ENCODE results near the gene GABPA.
A peak's percentile ranks its signal among the peaks of the same experiment; 100 is the strongest.
"Not testable (repeated sequence)": the region's sequence is repeated elsewhere in the genome, so short reads cannot be mapped to it uniquely, and the experiment has no call there.

The GABPA gene

DNA sequence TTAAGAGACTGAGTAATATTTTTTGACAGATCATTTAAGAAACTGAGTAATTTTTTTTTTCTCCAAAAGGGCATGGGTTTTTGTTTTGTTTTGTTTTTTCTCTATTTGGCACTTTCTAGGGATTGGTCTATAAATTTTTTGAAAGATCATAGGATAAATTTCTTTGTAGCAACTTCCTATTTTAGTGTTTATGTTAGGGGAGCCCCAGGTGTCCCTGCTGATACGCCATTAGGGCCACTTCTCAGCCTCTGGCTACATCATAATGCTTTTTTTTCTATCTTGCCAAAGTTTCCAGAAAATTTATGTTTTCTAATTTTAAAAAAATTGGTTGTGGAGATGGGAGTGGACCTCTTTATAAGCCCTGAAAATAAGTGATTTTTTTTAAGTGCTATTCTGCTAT lies 2.6 kb downstream of the GABPA start:
- DNase-seq (ENCODE audit: low read depth, low spot score): no peak

DNA sequence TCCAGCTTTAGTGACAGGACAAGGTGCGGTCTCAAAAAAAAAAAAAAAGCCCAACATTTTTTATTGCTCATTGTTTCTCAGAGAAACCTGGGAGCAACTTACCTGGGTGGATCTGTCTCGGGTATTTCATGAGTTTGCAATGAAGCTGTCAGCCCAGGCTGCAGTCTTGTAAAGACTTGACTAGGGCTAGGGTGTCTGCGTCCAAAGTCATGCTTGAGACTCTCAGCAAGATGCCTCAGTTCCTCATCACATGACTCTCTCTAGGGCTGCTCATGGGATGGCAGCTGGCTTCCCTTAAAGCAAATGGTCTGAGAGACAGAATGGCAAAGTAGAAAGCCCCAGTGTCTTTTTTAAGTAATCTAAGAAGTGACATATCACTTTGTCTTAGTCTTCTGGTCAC lies 8.1 kb downstream of the GABPA start:
- no peak for DNase-seq (ENCODE audit: low read depth, low spot score)

DNA sequence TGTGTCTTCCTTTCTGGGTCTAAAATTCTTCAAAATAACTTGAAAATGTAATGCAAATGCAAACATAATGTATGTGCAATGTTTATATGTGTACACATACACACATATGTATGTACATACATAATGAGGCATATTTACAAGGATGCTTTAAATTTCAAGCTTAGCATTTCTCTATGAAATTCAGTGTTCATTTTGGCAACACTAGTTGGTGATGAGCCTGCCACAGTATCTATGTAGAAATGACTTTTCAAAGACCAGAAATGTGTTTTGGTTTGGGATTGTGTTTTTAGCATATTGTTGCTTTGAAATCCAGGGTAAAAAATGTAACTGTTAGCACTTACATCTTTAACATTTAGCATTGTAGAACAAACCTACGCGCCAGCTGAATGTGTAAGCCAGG lies 10.1 kb downstream of the GABPA start:
- DNase-seq (ENCODE audit: low read depth, low spot score): no peak

GRCh38 chr21:25750085-25750484 lies 15.3 kb downstream of the GABPA start:
- DNase-seq (ENCODE audit: low read depth, low spot score): no peak

GRCh38 chr21:25752416-25752815 lies 17.6 kb downstream of the GABPA start:
- no peak for DNase-seq (ENCODE audit: low read depth, low spot score)

DNA sequence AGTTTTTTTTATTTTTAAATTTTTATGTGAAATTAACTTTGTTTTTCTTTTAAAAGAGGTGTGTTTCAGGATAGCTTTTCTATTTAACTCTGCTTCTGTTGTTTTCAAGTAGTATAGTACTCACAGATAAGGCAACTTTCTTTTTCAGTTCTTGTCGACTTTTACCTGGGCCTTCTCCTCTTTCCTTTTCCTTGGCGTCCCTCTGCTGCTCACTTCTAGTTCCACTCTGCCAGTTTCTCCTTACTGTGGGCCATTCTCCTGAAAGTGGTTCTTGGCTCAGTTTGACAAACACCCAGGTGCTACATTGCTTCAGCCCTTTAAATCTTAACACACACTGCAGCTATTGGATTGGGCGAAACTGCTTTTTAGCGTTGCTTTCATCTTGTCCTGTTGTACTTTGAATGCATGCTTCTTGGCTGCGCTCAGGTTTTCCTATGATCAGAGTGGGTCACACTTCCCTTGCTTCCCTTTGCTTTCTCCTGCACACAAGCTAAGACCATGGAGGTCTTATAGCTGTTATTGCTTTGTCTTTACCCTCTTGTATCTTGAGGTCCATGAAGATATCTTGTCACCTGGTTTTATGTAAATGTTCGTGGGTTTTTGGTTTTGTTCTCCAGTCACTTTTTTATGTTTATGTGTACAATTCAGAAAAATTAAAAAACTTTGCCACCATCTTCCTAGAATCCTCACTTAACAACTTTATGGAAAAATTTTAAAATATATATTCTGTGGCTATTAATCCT lies 21.6 kb downstream of the GABPA start:
- DNase-seq (ENCODE audit: low read depth, low spot score): no peak

DNA sequence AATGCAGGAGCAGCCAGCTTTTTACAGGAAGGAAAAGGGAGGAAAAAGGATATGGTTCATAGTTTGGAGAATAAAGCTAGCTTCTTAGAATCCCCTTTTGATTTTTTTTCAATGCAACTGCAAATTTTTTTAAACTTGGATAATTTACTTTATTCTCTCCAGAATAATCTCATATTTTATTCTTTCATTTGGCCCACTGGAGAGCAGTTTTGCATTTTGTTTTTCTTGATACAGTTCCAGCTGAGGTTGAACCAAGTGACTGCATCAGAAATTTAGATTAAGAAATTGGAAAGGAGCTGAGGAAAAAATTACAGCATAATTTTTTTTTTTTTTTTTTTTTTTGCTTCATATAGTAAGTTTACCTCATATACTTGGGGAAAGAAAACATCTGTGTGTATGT lies 22.8 kb downstream of the GABPA start:
- no peak for DNase-seq (ENCODE audit: low read depth, low spot score)

DNA sequence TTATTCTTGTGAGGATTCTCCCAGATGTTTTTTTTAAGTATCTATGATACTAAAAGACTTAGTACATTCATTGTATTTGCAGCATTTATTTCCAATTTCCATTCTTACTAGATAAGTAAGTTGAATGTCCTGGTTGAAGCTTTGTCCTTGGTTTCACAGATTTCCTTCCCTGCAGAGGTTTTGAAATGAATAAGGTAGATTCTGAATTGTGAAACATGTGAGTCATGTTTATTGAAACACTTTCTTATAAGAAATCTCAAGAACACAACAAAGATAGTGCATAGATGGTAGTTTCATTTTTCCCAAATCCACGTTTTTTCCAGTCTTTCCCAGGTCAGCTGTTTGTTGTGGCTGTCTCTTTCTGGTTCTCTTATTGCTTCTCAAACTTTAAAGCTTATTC lies 24.8 kb downstream of the GABPA start:
- no peak for DNase-seq (ENCODE audit: low read depth, low spot score)

DNA sequence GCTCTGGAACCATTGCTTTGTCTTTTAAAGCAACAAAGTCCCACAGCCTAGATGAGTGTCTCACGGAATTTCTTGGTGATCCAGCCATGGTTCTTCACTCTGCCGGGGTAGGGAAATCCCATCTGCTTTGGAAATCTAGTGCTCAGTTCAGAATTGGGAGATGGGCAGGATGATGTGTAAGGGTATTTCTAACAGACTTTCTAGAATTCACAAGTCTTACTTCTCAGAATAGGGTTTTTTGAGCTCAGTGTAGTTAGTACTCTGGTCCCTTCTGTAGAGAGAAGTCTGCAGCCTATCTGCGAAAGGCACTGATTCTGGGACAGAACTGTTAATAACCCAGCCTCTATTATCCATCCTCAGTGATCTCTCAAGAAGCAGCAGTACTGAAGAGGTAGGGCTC lies 25.3 kb downstream of the GABPA start:
- no peak for DNase-seq (ENCODE audit: low read depth, low spot score)

DNA sequence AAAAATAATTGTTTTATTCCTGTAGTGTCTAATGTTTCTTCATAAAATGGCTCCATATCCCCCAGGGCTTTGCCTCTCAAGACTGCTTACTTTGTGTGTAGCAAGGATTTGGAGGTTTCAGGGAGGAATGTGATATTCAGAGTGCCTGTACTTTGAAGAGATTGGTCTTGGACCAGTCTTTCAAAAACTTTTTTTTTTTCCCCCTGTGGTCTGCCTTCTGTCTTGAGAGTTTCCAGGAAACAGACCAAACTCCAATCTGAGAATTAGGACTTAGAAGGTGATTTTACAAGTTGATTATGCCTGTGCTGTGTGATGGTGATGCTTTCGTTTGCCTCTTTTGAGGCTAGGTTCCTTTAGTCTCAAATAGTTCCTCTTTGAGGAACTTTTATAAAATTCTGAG lies 25.9 kb downstream of the GABPA start:
- no peak for DNase-seq (ENCODE audit: low read depth, low spot score)

- no peak for DNase-seq (ENCODE audit: low read depth, low spot score)
These were observed 29.3 kb downstream of the GABPA start for GRCh38 chr21:25764065-25764464.

GRCh38 chr21:25767921-25768320 lies 33.1 kb downstream of the GABPA start:
- DNase-seq (ENCODE audit: low read depth, low spot score): no peak

GRCh38 chr21:25772686-25773085 lies 37.9 kb downstream of the GABPA start:
- DNase-seq (ENCODE audit: low read depth, low spot score): no peak

GRCh38 chr21:25776440-25776839 lies 41.7 kb downstream of the GABPA start:
- no peak for DNase-seq (ENCODE audit: low read depth, low spot score)

GRCh38 chr21:25778126-25778875 lies 43.5 kb downstream of the GABPA start:
- DNase-seq (ENCODE audit: low read depth, low spot score): not testable (repeated sequence)

DNA sequence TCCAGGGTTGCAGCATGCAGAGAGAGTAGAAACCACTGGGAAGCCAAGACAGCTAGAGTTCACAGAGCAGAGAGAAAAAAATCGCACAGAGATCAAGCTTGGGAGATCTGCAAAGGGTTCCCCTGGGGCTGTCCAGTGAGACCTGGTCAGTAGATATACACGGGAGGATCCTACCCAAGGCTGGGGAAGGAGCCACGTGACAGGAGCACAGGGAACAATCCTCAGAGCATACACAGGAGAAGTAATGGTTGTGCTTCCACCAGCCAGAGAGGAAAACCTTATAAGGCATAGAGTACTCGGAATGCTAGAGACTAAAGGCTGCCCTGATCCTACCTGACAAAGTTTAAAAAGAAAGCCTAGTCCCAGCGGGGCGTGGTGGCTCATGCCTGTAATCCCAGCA lies 53.9 kb downstream of the GABPA start:
- DNase-seq (ENCODE audit: low read depth, low spot score): peak; percentile 25

DNA sequence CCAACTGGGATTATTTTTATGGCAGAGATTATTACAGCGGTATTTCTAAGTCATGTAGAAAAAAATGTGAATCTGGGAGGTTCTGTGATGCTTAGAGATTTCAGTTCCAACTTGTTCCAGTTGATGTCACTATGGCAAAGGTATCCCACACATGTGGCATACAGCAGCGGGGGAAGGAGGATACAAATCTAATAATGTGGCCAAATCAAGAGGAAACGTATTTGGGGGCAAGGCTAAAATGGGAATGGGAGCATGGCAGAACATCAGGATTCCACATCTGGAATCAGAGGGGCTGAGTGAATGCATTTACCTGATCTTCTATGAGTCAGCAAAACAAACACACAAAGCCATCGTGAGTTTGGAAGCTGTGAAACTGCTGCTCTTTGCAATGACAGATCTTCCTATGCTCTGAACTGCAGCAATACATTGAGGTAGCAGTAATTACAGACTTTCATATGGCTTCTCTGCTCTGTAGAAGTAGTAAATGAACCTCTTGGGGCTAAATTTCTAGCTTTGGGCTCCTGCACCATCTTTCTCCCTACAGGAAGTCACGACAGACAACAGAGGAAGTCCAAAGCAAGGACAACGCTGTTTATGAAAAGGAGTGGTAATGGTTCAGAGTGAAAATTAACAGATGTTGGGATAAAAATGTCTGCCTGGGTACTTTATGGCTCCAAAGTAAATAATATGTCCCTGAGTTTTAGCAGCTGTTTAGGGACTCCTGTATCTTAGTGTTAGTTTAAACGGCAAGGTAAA lies 55.5 kb downstream of the GABPA start:
- DNase-seq (ENCODE audit: low read depth, low spot score): no peak

- no peak for DNase-seq (ENCODE audit: low read depth, low spot score)
These were observed 56.1 kb downstream of the GABPA start for GRCh38 chr21:25790878-25791204.

- no peak for DNase-seq (ENCODE audit: low read depth, low spot score)
These were observed 56.5 kb downstream of the GABPA start for GRCh38 chr21:25791319-25791718.

DNA sequence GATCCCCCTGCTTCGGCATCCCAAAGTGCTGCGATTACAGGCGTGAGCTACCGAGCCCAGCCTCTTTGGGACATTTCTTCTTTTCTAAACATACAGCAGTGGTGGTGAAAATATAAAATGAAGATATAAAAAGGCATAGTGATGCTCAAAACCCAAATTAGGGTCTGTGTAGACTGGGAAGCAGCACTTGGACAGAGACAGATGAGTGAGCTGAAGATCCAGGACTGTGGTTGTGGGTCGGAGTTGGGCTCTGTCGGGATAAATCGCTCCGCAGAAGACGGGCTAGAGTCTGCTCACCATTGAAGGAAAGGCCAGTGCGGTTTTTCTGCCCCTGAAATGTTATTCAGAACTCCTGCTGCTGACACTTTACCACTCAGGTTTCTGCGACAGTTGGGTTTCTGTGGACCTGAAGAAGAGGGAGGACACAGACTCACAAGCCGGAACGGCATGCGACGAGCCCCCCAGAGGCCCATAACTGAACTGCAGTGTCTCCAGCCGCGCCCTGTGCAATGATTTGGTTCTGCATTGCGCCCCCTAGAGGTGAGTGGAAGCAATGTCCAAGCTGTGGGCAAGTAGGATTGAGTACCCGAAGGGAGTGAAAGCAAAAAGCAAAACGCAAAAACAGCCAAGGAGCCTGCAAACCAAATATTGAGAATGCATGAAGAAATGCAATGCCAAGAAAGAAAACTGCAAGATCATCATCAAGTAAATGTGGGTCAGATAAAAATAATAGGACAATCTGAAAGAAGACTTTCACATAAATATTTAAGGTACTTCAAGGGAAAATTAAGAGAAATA lies 66.6 kb downstream of the GABPA start:
- peak; percentile 93 for DNase-seq (ENCODE audit: low read depth, low spot score)

- DNase-seq (ENCODE audit: low read depth, low spot score): no peak
These were observed 71.3 kb downstream of the GABPA start for GRCh38 chr21:25806060-25806459.

DNA sequence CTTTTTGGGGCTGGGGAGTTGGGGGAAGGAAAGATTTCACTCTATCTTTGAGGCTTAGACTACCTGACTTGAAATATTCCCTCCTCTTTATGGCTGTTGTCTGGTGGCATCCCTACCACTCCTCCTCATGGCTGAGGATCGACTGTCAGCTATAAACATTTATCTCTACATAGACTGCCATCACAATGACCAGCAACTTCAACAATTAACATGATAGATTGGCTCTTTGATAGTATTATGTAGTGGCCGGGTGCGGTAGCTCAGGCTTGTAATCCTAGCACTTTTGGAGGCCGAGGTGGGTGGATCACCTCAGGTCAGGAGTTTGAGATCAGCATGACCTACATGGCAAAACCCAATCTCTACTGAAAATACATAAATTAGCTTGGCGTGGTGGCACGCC lies 72.4 kb downstream of the GABPA start:
- no peak for DNase-seq (ENCODE audit: low read depth, low spot score)
